Left renal cortex interstitium (tissue), 4 donors: Measurements from ENCODE around the gene ITIH1. TPM values are rescaled to one million over a fixed set of nuclear protein-coding genes. Genes with fewer than 3 reads are reported as not detected.

Experiments
- DNase-seq, 4 donors: peaks; one replicate each; pipeline ENCODE4 v3.0.0-alpha.2; 2013; ENCODE audit warnings: low read depth in 4 of 4, low spot score in 2 of 4, missing footprints in 1 of 4
- polyA plus RNA-seq, 4 donors: library from polyadenylated mRNA; unstranded; fragments of 120-200 nt; gene quantifications; one replicate each; pipeline ENCODE4 v1.2.1, GENCODE V29; 2013; ENCODE audit not compliant: insufficient read length in 4 of 4

Gene ITIH1
- polyA plus RNA-seq, 4 donors, result 0.19 to 7.6 (median 0.31) TPM; not detected in 1

DNA sequence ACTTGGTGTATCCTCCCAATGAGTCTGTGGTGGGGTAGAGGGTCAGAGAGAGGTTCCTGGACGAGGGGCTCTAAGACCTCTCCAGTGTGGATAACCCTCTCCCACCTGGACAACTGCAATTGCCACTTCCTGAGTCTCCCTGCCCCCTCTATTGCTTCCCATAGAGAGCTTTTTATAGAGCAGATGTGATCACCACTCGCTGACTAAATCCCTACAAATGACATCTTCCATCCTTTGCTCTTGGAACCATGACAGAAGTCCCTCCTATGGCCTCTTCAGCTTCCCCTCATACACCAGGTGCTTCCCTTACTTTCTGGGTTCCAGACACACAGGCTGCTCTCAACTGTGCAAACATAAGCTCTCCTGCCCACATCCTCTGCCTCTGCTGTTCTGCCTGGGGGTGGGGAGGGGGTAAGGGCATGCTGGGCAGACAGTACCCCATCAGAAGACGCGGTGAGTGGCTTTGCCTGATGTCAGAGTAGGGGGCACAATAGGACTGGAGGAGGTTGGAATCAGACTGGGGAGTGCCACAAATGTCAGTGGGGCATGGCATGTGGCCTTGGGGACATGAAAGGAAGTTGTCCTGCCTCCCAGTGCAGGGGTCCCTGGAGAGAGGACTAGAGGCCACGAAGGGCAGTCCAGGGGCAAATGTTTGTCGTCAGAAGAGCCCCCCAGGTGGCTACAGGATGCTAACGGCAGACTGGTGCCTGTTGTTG, 32.4 kb downstream of the ITIH1 start:
- no peak for DNase-seq

GRCh38 chr3:52810923-52811322, 33.5 kb downstream of the ITIH1 start:
- no peak for DNase-seq

DNA sequence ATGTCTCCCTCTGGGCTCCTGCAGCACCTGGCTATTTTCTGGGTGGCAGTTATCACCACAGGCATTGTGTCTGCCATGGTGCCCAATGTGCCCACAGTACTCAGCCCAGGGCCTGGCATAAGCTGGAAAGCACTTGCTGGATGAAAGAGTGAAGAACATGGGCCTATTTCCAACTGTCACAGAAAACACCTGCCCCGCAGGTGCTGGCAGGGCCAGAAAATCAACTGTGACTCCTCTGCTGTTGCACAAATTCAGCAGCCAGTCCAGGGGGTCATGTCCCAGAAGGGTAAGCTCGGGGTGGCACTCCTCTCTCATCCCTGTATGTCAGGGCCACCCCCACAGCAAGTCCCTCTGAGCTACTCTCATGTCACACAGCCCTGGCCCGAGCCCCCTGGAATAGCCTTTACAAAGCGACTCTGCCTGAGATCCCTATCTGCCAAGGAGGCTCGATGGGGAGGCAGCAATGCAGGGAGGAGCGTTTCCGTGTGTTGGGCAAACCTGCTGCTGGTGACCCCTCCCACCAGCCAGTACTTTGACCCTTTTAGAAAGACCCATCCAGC, 34.1 kb downstream of the ITIH1 start:
- no peak for DNase-seq

DNA sequence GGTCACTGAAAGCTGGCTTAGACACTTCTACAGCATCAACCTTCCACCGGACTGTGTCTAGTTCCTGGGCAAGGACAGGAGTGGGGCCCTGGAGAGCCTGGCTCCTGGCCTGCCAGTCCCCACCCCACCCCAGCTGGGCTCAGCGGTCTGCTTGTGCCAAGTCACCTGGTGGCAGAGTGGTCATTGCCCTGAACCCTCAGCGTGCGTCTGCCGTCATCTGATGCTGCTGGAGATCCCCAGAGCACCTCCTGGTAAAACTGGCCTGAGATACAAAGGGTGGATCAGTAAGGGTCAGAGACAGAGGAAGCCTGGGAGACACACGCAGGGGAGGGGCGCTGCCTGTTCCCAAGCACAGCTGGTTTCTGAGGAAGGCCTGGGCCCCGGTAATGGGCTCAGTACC, 36.4 kb downstream of the ITIH1 start:
- DNase-seq, result no peak

GRCh38 chr3:52816199-52816598, 38.8 kb downstream of the ITIH1 start:
- no peak for DNase-seq

GRCh38 chr3:52816654-52817053, 39.3 kb downstream of the ITIH1 start:
- no peak for DNase-seq

GRCh38 chr3:52817221-52817620, 39.8 kb downstream of the ITIH1 start:
- no peak for DNase-seq

DNA sequence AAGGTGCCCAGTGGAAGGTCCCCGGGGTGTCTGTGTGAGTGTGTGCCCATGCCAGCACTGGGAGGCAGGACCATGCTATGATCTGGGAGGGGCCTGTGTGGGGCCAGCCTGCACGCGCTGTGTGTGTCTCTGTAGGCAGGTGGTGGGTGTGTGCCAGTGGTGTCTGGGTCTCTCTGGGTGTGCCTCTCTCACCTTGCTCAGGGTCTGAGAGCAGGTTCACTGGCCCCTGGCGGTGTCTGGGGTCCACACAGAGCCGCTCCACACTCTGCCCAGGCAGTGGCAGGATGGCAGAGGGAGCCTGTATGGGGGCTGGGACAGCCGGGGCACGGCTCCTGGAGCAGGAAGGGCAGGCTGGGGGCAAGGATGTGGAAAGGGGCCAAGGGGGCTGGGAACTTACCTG, 40.5 kb downstream of the ITIH1 start:
- DNase-seq, result no peak

DNA sequence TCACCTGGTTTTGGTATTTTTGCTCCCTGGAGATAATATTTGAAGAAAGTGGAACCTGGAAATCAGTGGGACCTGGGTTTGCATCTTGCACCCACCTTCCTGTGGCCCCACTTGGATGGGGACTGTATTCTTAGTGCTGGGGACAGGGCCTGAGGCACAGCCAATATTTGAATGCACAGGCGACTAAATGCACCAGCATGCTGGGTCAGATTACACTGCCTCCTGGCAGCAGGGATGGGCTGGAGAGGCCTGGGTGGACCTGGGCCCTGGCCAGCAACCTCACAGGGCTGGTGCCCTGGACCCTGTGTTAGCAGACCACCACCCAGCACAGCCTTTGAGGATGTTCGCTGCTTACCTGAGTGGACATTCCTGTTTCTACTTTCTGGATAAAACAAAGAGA, 42.5 kb downstream of the ITIH1 start:
- no peak for DNase-seq

DNA sequence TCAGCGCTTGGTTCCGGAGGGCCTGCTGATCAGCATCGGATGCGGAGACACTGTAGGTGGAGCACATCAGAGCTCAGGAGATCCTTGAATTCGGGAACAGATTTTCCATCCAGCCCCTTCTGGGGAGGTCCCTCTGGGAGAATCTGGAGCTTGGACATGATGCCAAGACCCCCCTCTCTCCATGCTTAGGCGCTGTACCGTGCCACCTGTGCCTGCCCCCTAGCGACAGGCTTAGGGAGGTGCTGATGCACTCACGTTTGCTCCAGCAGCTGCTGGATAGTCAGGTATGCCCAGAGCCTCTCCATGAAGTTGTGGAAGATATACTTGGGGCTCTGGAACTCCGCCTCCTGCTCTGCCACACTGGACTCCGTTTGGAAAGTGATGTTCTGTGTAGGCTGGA, 43.3 kb downstream of the ITIH1 start:
- no peak for DNase-seq

DNA sequence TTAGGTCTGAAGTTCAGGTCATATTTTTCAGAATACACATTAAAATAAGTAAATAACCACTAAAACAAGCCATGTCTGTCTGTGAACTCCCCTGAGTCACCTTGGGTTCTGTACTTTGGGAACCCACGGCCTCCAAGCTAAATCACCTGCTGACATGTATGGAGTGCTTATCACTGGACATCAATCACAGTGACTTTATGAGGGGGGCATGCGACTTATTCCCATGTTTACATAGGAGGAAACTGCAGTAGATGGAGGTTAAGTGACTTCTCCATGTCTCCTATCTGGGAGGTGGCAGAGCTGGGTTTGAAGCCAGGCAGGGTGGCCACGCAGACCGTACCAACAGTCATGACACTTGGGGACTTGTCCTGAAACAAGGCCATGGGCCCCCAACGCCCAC, 45.0 kb downstream of the ITIH1 start:
- no peak for DNase-seq

GRCh38 chr3:52824037-52824436, 46.6 kb downstream of the ITIH1 start:
- no peak for DNase-seq

GRCh38 chr3:52827441-52827840, 50.0 kb downstream of the ITIH1 start:
- DNase-seq, result no peak

DNA sequence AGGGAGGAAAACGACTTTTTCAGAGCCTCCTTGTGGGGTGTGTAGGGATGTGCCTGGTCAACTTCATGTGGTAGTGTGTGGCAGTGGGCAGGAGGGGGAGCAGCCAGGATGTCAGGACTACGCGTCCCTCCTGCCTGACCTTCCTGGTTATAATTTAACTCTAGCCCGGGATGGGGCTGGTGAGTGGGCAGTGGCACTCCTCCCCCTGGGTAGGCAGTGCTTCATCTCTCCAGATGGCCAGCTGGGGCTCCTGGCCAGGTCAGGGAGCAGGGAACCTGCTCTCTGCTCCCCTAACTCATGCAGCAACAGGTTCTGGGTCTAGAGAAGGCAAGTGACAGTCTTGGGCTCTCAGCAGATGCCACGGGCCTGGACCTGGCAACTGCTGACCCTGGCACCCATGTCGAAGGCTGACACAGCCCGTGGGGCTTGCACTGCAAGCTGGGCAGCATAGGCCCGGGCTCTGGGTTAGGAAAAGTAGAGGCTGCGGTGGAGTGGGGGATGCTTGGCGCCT, 50.5 kb downstream of the ITIH1 start:
- no peak for DNase-seq

GRCh38 chr3:52829482-52829881, 52.1 kb downstream of the ITIH1 start:
- no peak for DNase-seq

- DNase-seq, result no peak
These were observed 52.6 kb downstream of the ITIH1 start for GRCh38 chr3:52829906-52830463.

GRCh38 chr3:52830535-52831258, 53.3 kb downstream of the ITIH1 start, which contains the start of gene ITIH4:
ITIH4 (minus strand) TSS chr3:52830672; CDS start chr3:52830642, 30 bp downstream.
- no peak for DNase-seq

- DNase-seq, result no peak
These were observed 54.3 kb downstream of the ITIH1 start for GRCh38 chr3:52831500-52832301.

- DNase-seq, result no peak
These were observed 55.8 kb downstream of the ITIH1 start for GRCh38 chr3:52833202-52833601.

- no peak for DNase-seq
These were observed 57.6 kb downstream of the ITIH1 start, which contains the start of gene MUSTN1 for GRCh38 chr3:52834871-52835501. MUSTN1 (minus strand) TSS chr3:52835019; CDS start chr3:52834948, 71 bp downstream.
